Subcutaneous adipose tissue (tissue), 4 donors: ENCODE data around the gene FPR1. TPM values are rescaled to one million over a fixed set of nuclear protein-coding genes. Genes with fewer than 3 reads are reported as not detected.

Experiments
- total RNA-seq, 4 donors: library from RNA; depleted of rRNA; stranded (reverse); fragments of >200 nt; gene quantifications; one replicate each; pipeline ENCODE4 v1.1.0, GENCODE V29; 2016
- TF ChIP-seq, protein P1 (sequence below): fragments of 450-650 bp; IDR thresholded peaks from one replicate; pipeline ENCODE4 v1.5.1; 2016; ENCODE audit warnings: low read depth, mild to moderate bottlenecking, control low read depth, antibody characterized with exemption, moderate library complexity

Gene FPR1
- total RNA-seq, 4 donors from 2014 or later: 5.1 to 35.7 (median 22.0) TPM

DNA sequence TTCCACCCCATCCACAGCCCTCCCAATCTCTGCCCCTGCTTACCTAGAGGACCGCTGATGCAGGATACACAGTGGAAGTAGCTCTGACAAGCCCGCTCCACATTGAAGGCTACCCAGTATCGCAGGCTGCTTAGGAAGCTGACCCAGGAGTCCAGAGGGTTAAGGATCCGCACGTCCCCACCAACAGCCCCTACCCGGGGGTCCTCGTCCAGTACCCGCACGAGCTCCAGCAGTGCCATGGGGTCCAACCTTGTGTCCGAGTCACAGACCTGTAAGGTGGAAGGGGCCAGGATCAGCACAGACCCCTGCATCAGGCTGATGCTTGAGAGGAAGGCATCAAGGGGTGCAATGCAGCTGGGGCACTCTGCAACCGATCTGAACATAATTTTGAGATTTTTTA is 34.8 kb downstream of the FPR1 start:
- TF ChIP-seq, protein P1, sequence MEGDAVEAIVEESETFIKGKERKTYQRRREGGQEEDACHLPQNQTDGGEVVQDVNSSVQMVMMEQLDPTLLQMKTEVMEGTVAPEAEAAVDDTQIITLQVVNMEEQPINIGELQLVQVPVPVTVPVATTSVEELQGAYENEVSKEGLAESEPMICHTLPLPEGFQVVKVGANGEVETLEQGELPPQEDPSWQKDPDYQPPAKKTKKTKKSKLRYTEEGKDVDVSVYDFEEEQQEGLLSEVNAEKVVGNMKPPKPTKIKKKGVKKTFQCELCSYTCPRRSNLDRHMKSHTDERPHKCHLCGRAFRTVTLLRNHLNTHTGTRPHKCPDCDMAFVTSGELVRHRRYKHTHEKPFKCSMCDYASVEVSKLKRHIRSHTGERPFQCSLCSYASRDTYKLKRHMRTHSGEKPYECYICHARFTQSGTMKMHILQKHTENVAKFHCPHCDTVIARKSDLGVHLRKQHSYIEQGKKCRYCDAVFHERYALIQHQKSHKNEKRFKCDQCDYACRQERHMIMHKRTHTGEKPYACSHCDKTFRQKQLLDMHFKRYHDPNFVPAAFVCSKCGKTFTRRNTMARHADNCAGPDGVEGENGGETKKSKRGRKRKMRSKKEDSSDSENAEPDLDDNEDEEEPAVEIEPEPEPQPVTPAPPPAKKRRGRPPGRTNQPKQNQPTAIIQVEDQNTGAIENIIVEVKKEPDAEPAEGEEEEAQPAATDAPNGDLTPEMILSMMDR: no peak

DNA sequence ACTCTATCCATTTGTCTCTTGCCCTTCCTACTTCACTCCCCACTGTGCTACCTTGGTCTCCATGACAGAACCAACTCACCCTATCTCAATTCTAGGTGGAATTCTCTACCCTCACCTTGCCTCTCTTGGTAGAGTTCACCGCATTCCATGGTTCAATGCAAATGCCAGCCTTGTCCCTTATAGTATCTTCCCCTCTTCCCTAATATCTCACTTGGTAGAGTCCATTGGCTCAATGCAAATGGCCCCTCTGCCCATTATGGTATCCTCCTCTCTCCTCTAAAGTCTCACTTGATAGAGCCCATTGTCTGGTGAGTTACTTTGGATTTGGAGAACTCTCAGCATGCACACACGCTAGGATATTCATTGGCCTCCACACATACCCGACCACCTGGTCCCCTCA is 35.8 kb downstream of the FPR1 start:
- TF ChIP-seq, protein P1: no peak

DNA sequence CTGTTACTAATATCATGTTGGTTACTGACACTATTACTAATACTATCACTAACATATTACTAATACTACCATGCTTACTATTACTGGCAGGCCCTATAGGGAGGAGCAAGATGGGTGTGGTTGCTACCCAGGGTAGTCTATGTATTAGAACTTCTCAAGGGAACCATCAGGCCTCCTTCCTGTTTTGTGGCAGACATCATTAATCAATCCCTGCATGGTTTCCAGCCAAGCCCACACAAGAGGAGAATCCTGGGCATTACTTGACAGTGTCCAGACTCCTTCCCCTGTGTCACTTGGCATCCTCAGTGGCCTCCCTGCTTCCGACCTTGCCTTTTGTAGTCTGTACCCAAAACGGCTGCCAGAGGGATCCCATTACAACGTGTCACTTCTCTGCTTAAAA is 36.8 kb downstream of the FPR1 start:
- TF ChIP-seq, protein P1: no peak

DNA sequence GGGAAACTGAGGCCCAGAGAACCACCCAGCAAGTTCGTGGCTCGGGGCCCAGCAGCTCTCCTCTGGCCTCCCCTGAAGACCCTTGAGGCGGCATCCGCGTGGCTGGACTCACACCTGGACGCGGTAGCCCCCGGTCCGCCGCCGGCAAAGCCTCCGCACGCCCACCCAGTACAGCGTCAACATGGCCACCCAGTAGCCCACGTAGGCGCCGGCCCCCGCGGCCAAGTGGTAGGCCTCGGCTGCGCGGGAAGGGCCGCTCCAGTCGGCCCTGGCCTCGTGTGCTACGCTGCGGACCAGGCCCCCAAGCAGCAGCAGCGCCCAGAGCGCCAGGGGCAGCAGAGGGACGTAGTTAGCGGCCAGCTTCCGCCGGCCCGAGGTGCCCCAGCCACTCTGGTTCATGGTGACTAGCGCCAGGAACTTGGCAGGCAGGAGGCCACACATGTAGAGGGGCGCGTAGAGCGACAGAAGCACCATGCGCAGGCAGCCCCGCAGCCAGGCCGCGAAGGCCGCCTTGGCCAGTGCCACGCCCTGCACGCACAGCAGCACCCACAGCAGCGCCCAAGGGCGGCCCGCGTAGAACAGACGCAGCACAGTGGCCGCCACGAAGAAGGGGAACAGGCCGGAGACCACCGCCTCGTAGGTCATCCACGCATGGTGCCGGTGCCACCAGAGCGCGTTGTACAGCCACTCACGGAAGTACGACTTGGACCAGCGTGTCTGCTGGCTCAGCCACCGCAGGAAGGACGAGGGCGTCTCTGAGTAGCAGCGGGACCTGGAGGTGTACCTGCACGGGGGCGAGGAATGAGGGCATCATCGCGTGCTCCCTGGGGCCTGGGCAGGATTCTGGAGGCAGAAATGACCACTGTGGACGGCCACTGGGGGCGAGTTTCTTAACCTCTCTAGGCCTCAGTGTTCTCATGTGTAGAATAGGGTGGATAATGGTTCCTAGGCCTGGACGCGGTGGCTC is 38.1 kb downstream of the FPR1 start:
- TF ChIP-seq, protein P1: no peak

DNA sequence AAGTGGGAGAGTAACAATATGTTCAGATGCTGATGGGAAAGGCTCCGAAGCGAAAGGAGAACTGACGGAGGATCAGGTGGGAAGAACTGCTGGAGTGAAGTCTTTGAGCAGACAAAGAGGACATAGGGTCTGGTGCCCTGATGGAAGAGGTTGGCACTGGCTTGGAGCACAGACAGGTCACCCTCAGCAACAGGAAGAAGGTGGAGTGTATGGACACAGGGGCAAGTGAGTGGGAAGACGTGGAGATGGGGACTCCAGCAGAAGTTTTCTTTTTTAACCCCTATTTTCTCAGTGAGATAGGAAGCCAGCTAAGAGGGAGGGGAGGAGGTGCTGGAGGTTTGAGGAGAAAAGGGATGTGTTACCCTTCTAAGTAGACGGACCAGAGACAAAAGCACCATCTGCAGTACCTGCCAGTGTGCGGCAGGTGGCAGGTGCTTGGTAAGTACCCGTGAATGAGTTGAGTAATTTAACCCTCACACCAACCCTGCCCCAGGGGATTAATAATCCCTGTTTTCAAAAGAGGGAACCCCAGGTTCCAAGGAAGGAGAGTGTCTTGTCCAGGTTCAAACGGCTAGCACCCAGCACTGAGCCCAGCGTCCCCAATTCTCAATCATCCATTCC is 39.1 kb downstream of the FPR1 start:
- TF ChIP-seq, protein P1: no peak

DNA sequence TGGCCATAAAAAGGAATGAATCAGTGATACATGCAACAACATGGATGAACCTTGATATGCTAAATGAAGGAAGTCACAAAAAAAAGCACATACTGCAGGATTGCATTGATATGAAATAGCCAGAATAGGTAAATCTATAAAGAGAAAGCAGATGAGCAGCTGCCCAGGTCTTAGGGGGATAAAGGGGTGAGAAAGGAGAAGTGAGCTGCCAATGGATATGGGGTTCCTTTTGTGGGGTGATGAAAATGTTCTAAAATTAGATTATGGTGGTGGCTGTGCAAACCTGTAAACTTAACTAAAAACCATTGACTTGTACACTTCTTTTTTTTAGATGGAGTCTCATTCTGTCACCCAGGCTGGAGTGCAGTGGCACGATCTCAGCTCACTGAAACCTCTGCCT is 40.0 kb downstream of the FPR1 start:
- TF ChIP-seq, protein P1: no peak

DNA sequence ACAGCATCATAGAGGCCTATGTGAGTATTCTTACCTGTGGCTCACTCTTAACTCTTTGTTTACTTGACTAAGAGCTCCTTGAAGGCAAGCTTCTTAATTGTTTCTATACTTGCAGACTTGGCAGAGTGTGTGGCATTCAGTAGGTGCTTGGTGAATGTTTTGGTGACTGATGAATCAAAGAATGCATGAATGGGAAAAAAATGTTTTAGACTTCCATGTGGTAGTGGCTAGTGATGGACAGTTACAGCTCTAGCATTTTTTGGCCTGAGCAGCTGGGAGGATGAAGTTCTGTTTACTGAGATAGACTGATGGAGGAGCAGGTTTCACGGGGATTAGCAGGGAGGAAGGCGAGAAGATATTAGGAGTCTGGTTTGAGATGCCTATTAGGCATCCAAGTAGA is 41.5 kb downstream of the FPR1 start:
- TF ChIP-seq, protein P1: no peak
